ENCODE results near the gene ZG16.

DNA sequence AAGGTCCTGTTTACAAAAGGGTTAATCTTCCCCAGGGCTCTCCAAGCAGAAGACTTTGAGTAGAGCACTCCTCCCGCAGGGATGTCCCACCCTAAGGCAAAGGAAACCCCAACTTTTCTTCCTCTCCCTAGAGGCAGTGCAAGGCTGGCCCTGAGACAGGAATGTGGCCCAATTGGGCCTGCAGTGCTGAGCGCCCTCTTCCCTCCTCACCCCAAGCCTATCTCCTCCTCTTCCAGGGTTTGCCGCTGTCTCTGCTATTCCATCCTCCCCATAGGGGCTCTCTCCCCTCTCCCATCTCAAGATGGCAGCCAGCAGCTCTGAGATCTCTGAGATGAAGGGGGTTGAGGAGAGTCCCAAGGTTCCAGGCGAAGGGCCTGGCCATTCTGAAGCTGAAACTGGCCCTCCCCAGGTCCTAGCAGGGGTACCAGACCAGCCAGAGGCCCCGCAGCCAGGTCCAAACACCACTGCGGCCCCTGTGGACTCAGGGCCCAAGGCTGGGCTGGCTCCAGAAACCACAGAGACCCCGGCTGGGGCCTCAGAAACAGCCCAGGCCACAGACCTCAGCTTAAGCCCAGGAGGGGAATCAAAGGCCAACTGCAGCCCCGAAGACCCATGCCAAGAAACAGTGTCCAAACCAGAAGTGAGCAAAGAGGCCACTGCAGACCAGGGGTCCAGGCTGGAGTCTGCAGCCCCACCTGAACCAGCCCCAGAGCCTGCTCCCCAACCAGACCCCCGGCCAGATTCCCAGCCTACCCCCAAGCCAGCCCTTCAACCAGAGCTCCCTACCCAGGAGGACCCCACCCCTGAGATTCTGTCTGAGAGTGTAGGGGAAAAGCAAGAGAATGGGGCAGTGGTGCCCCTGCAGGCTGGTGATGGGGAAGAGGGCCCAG is 34.9 kb downstream of the ZG16 start:
- no peak for TF ChIP-seq TAF1 (IDR thresholded peaks at IDR 0.05; ENCODE audit: low read depth, low read length)
- TF ChIP-seq POLR2A (IDR thresholded peaks at IDR 0.05; ENCODE audit: low read depth, low read length), result no peak
- TF ChIP-seq POLR2AphosphoS5 (IDR thresholded peaks at IDR 0.05; ENCODE audit: low read depth, low read length), result no peak
- no peak for TF ChIP-seq SPI1 (IDR thresholded peaks at IDR 0.05; ENCODE audit: low read depth, low read length)

All from GM12891 (cell line).